NCI-H748 (cell line): ENCODE data around the gene MGRN1.
A peak's percentile ranks its signal among the peaks of the same experiment; 100 is the strongest.

Experiments
- DNase-seq: peaks from one replicate; lab custom pipeline; 2025; ENCODE audit not compliant: unreplicated experiment; lab: John Stamatoyannopoulos, UW

MGRN1 gene

GRCh38 chr16:4651827-4652226, 27.2 kb downstream of the MGRN1 start:
- DNase-seq: no peak

- no peak for DNase-seq
Measured at GRCh38 chr16:4652561-4652960, 27.9 kb downstream of the MGRN1 start.

- no peak for DNase-seq
Measured at GRCh38 chr16:4654011-4654963, 29.7 kb downstream of the MGRN1 start.

GRCh38 chr16:4654964-4655590, 30.5 kb downstream of the MGRN1 start:
- no peak for DNase-seq

GRCh38 chr16:4655801-4656200, 31.2 kb downstream of the MGRN1 start:
- DNase-seq: no peak

GRCh38 chr16:4656221-4656620, 31.6 kb downstream of the MGRN1 start:
- DNase-seq: no peak

- DNase-seq: no peak
Measured at GRCh38 chr16:4656695-4657686, 32.4 kb downstream of the MGRN1 start.

- no peak for DNase-seq
Measured at GRCh38 chr16:4659363-4660353, 35.0 kb downstream of the MGRN1 start.

GRCh38 chr16:4660454-4661007, 35.9 kb downstream of the MGRN1 start:
- peak; percentile 38 for DNase-seq

GRCh38 chr16:4661661-4662060, 37.0 kb downstream of the MGRN1 start:
- no peak for DNase-seq

GRCh38 chr16:4663465-4663776, 38.8 kb downstream of the MGRN1 start:
- peak; percentile 2 for DNase-seq

GRCh38 chr16:4663777-4664465, 39.3 kb downstream of the MGRN1 start:
- DNase-seq: no peak

- DNase-seq: no peak
Measured at GRCh38 chr16:4664538-4665418, 40.2 kb downstream of the MGRN1 start.

GRCh38 chr16:4666537-4667202, 42.0 kb downstream of the MGRN1 start:
- DNase-seq: no peak

GRCh38 chr16:4667203-4667963, 42.8 kb downstream of the MGRN1 start:
- no peak for DNase-seq

GRCh38 chr16:4668313-4668960, 43.8 kb downstream of the MGRN1 start:
- DNase-seq: no peak
